GM21619 (cell line): ENCODE measurements around the gene COX6B2.
"Not testable (repeated sequence)": the region's sequence is repeated elsewhere in the genome, so short reads cannot be mapped to it uniquely, and the experiment has no call there.

Source experiments
- ATAC-seq: cut with Tn5 transposase; IDR thresholded peaks from one replicate; pipeline ENCODE4 v1.9.1; 2021; ENCODE audit not compliant: unreplicated experiment

Gene COX6B2

GRCh38 chr19:55345101-55345817 is 9.3 kb downstream of the COX6B2 start:
- ATAC-seq: no peak

- no peak for ATAC-seq
Observed at GRCh38 chr19:55344444-55344843, 10.1 kb downstream of the COX6B2 start.

- ATAC-seq: no peak
Observed at GRCh38 chr19:55341595-55342531, 12.7 kb downstream of the COX6B2 start.

GRCh38 chr19:55341171-55341588 is 13.3 kb downstream of the COX6B2 start:
- no peak for ATAC-seq

- no peak for ATAC-seq
Observed at GRCh38 chr19:55340784-55341147, 13.8 kb downstream of the COX6B2 start.

GRCh38 chr19:55339889-55340783 is 14.4 kb downstream of the COX6B2 start:
- no peak for ATAC-seq

GRCh38 chr19:55339105-55339888 is 15.2 kb downstream of the COX6B2 start, which contains the start of gene KMT5C:
Gene KMT5C, plus strand, starts transcription at chr19:55339876. Its CDS starts 2,061 bp downstream, at chr19:55341937.
- peak; percentile 76 for ATAC-seq

GRCh38 chr19:55336101-55336500 is 18.4 kb downstream of the COX6B2 start:
- ATAC-seq: no peak

- ATAC-seq: no peak
Observed at GRCh38 chr19:55333870-55334269, 20.6 kb downstream of the COX6B2 start.

GRCh38 chr19:55329791-55330190 is 24.7 kb downstream of the COX6B2 start:
- ATAC-seq: not testable (repeated sequence)

- ATAC-seq: not testable (repeated sequence)
Observed at GRCh38 chr19:55328774-55329318, 25.7 kb downstream of the COX6B2 start.

- no peak for ATAC-seq
Observed at GRCh38 chr19:55325172-55325571, 29.3 kb downstream of the COX6B2 start, which contains the start of gene TMEM150B. Gene TMEM150B, minus strand, starts transcription at chr19:55325341. Its CDS starts 4,305 bp downstream, at chr19:55321036.

GRCh38 chr19:55324662-55325061 is 29.9 kb downstream of the COX6B2 start:
- no peak for ATAC-seq

GRCh38 chr19:55322204-55322885 is 32.2 kb downstream of the COX6B2 start:
- no peak for ATAC-seq

GRCh38 chr19:55321466-55322137 is 32.9 kb downstream of the COX6B2 start:
- no peak for ATAC-seq

- no peak for ATAC-seq
Observed at GRCh38 chr19:55320844-55321419, 33.6 kb downstream of the COX6B2 start.

GRCh38 chr19:55319785-55320184 is 34.7 kb downstream of the COX6B2 start:
- no peak for ATAC-seq

GRCh38 chr19:55316646-55317045 is 37.9 kb downstream of the COX6B2 start:
- ATAC-seq: no peak
